Nephron progenitor cell (in vitro differentiated cells): ENCODE measurements around the gene RNF141.

Experiments
- DNase-seq: peaks from one replicate; pipeline ENCODE4 v3.0.0; 2021
- H3K27ac Mint-ChIP-seq: 2 replicates; pipeline ENCODE4 v1.8.0; 2021; ENCODE audit warnings: mild to moderate bottlenecking, moderate library complexity, mixed read lengths
- H3K27me3 Mint-ChIP-seq: 2 replicates; pipeline ENCODE4 v1.8.0; 2021; ENCODE audit warnings: mild to moderate bottlenecking, low read depth, mixed read lengths; ENCODE audit not compliant: poor library complexity
- H3K36me3 Mint-ChIP-seq: 2 replicates; pipeline ENCODE4 v1.8.0; 2021; ENCODE audit warnings: low read depth, mixed read lengths
- H3K4me1 Mint-ChIP-seq: 2 replicates; pipeline ENCODE4 v1.8.0; 2021; ENCODE audit warnings: mixed read lengths
- H3K4me3 Mint-ChIP-seq: 2 replicates; pipeline ENCODE4 v1.8.0; 2021; ENCODE audit warnings: mild to moderate bottlenecking, moderate library complexity, mixed read lengths
- H3K9me3 Mint-ChIP-seq: 2 replicates; pipeline ENCODE4 v1.8.0; 2021; ENCODE audit warnings: mild to moderate bottlenecking, moderate library complexity, mixed read lengths
- TF ChIP-seq, protein P1 (sequence below): fragments of 200-600 bp; sonication (generic); IDR thresholded peaks from 2 replicates; pipeline ENCODE4 v1.5.0; 2021; ENCODE audit warnings: antibody characterized with exemption

Gene RNF141

DNA sequence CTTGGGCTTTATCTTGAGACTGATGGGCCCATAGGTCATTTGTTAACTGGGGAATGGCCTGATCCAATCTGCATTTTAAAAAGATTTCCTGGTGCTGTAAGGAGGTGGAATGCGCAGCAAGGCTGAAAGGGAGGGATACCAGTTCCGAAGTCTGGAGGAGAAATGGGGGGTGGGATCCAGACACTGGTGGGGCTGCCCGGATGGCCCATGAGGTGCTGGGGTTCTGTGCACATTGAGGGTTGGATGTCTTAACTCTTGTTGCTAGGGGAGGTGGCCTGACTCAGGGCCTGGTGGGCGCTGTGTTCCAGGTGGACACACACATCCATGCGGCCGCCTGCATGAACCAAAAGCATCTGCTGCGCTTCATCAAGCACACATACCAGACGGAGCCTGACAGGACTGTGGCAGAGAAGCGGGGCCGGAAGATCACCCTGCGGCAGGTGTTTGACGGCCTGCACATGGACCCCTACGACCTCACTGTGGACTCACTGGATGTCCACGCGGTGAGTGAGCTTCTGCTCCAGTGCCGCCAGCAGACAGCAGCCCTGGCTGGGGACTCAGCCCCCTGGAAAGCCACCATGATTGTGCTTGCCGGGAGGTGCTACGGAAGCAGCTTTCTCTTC, 47.8 kb downstream of the RNF141 start:
- Mint-ChIP-seq H3K36me3 (peaks cover 38% of the 10 kb centered on the region), H3K4me3 (no peak overlapping the region), H3K27ac (no peak overlapping the region), H3K4me1 (peaks cover 64% of the 10 kb centered on the region), H3K27me3 (peaks cover 8% of the 10 kb centered on the region), H3K9me3 (no peaks in the 10 kb centered on the region)
- TF ChIP-seq, protein P1, sequence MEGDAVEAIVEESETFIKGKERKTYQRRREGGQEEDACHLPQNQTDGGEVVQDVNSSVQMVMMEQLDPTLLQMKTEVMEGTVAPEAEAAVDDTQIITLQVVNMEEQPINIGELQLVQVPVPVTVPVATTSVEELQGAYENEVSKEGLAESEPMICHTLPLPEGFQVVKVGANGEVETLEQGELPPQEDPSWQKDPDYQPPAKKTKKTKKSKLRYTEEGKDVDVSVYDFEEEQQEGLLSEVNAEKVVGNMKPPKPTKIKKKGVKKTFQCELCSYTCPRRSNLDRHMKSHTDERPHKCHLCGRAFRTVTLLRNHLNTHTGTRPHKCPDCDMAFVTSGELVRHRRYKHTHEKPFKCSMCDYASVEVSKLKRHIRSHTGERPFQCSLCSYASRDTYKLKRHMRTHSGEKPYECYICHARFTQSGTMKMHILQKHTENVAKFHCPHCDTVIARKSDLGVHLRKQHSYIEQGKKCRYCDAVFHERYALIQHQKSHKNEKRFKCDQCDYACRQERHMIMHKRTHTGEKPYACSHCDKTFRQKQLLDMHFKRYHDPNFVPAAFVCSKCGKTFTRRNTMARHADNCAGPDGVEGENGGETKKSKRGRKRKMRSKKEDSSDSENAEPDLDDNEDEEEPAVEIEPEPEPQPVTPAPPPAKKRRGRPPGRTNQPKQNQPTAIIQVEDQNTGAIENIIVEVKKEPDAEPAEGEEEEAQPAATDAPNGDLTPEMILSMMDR: no peak
- no peak for DNase-seq

DNA sequence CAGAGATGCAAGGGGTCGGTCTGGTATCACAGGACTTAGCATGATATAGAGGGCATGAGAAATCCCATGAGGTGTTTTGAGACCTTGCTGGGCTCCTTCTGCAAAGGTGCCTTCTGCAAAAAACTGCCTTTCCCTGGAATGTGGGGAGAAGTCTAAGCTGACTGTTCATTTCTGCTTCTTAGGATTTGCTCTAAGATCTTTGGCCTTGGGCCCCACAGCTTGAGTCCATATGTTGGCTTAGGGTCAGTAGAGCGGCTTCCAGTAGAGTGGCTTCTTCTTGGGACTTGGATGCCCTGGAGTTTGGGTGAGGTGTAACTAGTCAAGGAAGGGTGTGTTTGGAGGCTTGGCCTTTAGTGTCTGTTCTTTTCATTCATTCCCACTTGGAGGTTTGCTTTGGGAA, 48.9 kb downstream of the RNF141 start:
- Mint-ChIP-seq H3K9me3 (no peaks in the 10 kb centered on the region), H3K4me3 (no peak overlapping the region), H3K4me1 (peaks cover 61% of the 10 kb centered on the region)

DNA sequence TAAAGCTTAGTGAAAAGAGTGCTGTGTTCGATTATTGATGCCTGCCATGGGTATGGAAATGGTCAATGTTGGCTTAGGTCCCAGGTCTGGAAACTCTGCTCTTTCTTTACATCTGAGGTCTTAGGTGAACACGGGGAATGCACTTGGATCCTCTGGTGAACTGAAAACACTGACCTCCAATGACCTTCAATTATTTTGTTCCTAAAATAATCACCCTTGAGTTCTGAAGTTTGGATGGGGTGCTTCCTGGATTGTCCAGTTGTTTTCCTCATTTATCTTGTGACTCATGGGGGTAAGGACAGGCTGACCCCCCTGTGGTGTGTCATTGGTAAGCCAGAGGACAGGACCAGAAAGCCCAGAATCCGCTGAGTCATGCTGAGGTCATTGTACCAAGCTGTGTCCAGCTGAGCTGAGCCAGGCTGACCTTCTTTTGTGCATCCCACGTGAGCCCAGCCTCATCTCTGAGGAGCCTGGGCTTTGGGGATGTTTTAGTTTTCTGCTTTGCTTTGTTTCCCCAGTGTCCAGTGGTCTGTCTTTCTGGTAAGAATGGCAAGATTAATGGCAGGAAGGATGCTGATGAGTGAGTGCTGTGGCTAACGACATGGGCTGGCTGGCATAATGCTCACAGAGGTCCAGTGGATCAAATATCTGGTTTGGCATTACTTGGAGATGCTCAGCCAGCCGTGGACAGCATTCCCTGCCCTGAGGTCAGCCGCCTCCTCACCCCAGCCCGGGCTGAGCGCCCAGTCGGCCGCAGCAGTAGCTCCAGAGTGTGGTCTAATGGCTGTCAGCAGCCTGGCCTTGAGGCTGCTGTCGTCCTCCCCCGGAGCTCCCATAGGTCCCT, 50.4 kb downstream of the RNF141 start:
- Mint-ChIP-seq H3K27ac (peak overlapping the region; percentile 90), H3K4me1 (peaks cover 51% of the 10 kb centered on the region), H3K36me3 (peaks cover 38% of the 10 kb centered on the region)

More for the DNA sequence above, 48.9 kb downstream of the RNF141 start:
- Mint-ChIP-seq H3K27ac (peak overlapping the region; percentile 17), H3K27me3 (peaks cover 9% of the 10 kb centered on the region), H3K36me3 (peaks cover 38% of the 10 kb centered on the region)
- no peak for DNase-seq
- TF ChIP-seq, protein P1: no peak

DNA sequence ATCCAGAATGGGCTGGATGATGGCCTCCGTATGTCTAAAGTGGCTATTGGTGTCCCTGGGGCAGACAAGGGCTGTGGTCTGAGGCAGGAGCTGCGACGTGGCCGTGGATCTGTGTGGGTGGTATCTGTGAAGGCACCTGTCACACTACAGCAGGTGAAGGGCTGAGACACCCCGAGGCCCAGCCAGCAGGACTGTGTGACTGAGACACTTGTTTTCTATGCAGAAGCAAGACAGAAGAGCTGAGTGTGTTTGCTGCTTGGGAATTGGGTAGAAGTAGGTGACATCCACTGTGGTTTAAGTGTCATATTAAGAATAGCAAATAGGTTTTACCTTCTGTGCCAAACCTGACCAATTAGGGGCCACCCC, 51.0 kb downstream of the RNF141 start:
- TF ChIP-seq, protein P1: no peak
- H3K9me3 Mint-ChIP-seq: no peaks in the 10 kb centered on the region
- H3K4me3 Mint-ChIP-seq: peak overlapping the region; percentile 37
- H3K27me3 Mint-ChIP-seq: peaks cover 6% of the 10 kb centered on the region
- no peak for DNase-seq
- peaks cover 36% of the 10 kb centered on the region for H3K36me3 Mint-ChIP-seq
- peak overlapping the region; percentile 90 for H3K27ac Mint-ChIP-seq
- peaks cover 51% of the 10 kb centered on the region for H3K4me1 Mint-ChIP-seq

More for the DNA sequence above, 50.4 kb downstream of the RNF141 start:
- TF ChIP-seq, protein P1: no peak
- Mint-ChIP-seq H3K9me3 (no peaks in the 10 kb centered on the region), H3K4me3 (no peak overlapping the region), H3K27me3 (peaks cover 6% of the 10 kb centered on the region)
- DNase-seq: peak; percentile 63

DNA sequence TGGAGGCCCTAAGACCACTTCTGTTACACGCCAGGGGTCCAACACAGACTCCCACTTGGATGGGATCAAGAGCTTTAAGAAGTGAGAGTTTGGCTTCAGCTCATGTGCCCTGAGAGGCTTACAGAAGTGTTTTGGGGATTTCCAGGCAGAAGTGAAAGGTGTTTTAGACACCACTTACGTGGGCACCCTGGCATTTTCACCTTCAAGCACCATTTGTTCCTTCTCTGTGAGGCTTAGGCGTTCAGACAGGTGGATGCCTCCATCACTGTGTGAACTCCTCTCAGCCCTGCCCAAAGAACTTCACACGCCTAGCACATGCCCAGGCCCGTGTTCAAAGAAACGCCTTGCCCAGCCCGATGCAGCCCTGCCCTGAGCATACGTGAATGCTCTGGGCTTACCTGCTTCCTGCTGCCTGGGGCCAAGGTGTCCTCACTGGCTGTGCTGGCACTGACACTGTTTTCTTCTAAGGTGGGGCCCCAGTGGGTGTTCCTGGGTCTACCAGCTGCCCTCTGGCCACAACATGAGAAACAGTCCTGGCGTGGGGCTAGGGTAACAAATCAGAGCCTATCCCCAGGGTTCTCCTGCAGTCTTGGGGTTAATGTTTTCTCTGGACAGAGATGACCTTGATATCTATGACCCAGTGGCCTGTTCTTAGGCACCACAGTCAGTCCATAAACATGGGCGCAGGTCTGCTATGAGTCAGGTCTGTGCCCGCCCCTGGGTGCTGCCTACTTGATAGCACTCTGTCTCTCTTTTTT, 51.9 kb downstream of the RNF141 start:
- Mint-ChIP-seq H3K27ac (no peak overlapping the region), H3K36me3 (peaks cover 27% of the 10 kb centered on the region)
- DNase-seq: no peak

More for the DNA sequence above, 51.9 kb downstream of the RNF141 start:
- Mint-ChIP-seq H3K4me3 (no peak overlapping the region), H3K4me1 (peaks cover 51% of the 10 kb centered on the region), H3K27me3 (peaks cover 6% of the 10 kb centered on the region), H3K9me3 (no peaks in the 10 kb centered on the region)
- TF ChIP-seq, protein P1: no peak
